Fibroblast of upper back skin (primary cell): ENCODE results near the gene C3orf20.

ENCODE experiments used
- DNase-seq: peaks from one replicate; pipeline ENCODE4 v3.0.0-alpha.2; 2013

The C3orf20 gene

DNA sequence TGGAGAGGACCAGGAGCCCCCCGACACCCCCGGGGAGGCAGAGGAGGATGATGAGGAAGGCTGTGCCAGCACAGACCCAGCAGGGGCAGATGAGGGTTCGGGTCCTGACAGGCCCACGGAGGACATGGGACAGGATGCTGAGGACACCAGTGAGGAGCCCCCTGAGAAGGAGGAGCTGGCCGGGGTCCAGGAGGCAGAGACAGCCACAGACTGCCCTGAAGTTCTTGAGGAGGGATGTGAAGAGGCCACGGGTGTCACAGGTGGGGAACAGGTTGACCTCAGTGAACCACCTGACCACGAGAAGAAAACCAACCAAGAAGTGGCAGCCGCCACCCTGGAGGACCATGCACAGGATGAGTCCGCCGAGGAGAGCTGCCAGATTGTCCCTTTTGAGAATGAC lies 144.7 kb downstream of the C3orf20 start:
- DNase-seq: no peak

DNA sequence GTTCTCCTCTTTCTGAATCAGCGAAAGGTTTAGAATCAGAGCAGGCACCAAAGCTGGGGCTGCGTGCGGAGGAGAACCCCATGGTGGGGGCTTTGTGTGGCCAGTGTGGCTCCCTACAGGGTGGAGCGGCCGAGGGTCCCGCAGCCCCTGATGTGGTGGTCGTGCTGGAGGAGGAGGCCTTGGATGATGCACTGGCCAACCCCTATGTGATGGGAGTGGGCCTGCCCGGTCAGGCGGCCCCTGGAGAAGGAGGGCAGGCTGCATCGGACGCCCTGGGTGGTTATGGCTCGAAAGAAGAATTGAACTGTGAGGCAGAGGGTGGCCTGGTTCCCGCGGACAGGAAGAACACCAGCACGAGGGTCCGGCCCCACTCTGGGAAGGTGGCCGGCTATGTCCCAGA lies 145.2 kb downstream of the C3orf20 start:
- no peak for DNase-seq

DNA sequence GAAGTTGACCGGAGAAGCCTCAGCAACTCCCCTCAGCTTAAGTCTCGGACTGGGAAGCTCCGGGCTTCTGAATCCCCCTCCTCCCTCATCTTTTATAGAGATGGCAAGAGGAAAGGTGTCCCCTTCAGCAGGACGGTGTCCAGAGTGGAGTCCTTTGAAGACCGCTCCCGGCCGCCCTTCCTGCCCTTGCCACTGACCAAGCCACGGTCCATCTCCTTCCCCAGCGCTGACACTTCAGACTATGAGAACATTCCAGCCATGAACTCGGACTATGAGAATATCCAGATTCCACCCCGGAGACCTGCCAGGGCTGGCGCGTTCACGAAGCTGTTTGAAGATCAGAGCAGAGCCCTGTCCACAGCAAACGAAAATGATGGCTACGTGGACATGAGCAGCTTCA lies 146.2 kb downstream of the C3orf20 start:
- DNase-seq: no peak

DNA sequence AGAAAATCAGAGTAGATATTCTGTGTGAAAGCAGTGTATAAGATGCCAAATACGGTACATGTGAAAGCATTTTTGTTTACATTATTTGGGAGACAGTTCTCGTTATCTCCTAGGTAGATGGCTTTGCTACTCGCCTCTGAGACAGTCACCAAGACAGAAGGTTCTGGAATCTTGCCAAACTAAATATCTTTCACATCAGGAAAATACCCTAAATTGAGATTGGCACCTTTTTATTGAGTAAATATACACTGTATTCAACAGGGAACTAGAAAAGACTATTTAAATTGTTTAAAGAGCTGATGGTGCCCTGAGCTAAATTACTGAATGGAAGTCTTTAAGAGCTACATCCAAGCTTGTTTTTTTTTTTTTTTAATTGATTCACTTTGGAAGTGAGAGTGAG lies 147.2 kb downstream of the C3orf20 start:
- DNase-seq: no peak
